ENCODE results near the gene IFNG.

Gene IFNG

GRCh38 chr12:68170726-68171125 lies 11.2 kb upstream of the IFNG start:
- H3K4me3 ChIP-seq, result no peak overlapping the region
- H3K27ac ChIP-seq, result no peak overlapping the region

GRCh38 chr12:68169213-68169889 lies 9.8 kb upstream of the IFNG start:
- H3K27ac ChIP-seq, result no peak overlapping the region
- no peak overlapping the region for H3K4me3 ChIP-seq

GRCh38 chr12:68166317-68166831 lies 6.8 kb upstream of the IFNG start:
- no peak overlapping the region for H3K4me3 ChIP-seq
- no peak overlapping the region for H3K27ac ChIP-seq

GRCh38 chr12:68163560-68164081 lies 4.1 kb upstream of the IFNG start:
- H3K27ac ChIP-seq, result no peak overlapping the region
- no peak overlapping the region for H3K4me3 ChIP-seq

- Histone ChIP-seq H3K27ac (no peak overlapping the region), H3K4me3 (no peak overlapping the region)
Observed at GRCh38 chr12:68162374-68162773, 2.8 kb upstream of the IFNG start.

- no peak overlapping the region for H3K4me3 ChIP-seq
- no peak overlapping the region for H3K27ac ChIP-seq
Observed at GRCh38 chr12:68158432-68158831, 1.1 kb downstream of the IFNG start.

GRCh38 chr12:68157380-68157779 lies 2.2 kb downstream of the IFNG start:
- peak overlapping the region in 1 of 21 experiments; percentile 11 for H3K27ac ChIP-seq
- no peak overlapping the region for H3K4me3 ChIP-seq

GRCh38 chr12:68156636-68157035 lies 2.9 kb downstream of the IFNG start:
- no peak overlapping the region for H3K4me3 ChIP-seq
- H3K27ac ChIP-seq, result no peak overlapping the region

GRCh38 chr12:68154779-68155178 lies 4.8 kb downstream of the IFNG start:
- Histone ChIP-seq H3K27ac (no peak overlapping the region), H3K4me3 (no peak overlapping the region)

- no peak overlapping the region for H3K4me3 ChIP-seq
- no peak overlapping the region for H3K27ac ChIP-seq
Observed at GRCh38 chr12:68148261-68148951, 11.1 kb downstream of the IFNG start.

GRCh38 chr12:68140556-68140955 lies 19.0 kb downstream of the IFNG start:
- H3K4me3 ChIP-seq, result no peak overlapping the region
- H3K27ac ChIP-seq, result no peak overlapping the region

- H3K27ac ChIP-seq, result no peak overlapping the region
- no peak overlapping the region for H3K4me3 ChIP-seq
Observed at GRCh38 chr12:68139941-68140340, 19.6 kb downstream of the IFNG start.

- peak overlapping the region in 1 of 21 experiments; percentile 1 for H3K27ac ChIP-seq
- H3K4me3 ChIP-seq, result no peak overlapping the region
Observed at GRCh38 chr12:68139001-68139400, 20.5 kb downstream of the IFNG start.

- Histone ChIP-seq H3K4me3 (no peak overlapping the region), H3K27ac (peak overlapping the region in 1 of 21 experiments; percentile 1)
Observed at GRCh38 chr12:68138480-68138879, 21.1 kb downstream of the IFNG start.

GRCh38 chr12:68137335-68137830 lies 22.2 kb downstream of the IFNG start:
- Histone ChIP-seq H3K4me3 (no peak overlapping the region), H3K27ac (peak overlapping the region in 3 of 21 experiments; percentile 49 to 64 (median 56))

GRCh38 chr12:68135520-68135919 lies 24.0 kb downstream of the IFNG start:
- no peak overlapping the region for H3K4me3 ChIP-seq
- no peak overlapping the region for H3K27ac ChIP-seq

- no peak overlapping the region for H3K27ac ChIP-seq
- H3K4me3 ChIP-seq, result no peak overlapping the region
Observed at GRCh38 chr12:68131867-68132414, 27.6 kb downstream of the IFNG start.

- no peak overlapping the region for H3K4me3 ChIP-seq
- no peak overlapping the region for H3K27ac ChIP-seq
Observed at GRCh38 chr12:68129979-68130378, 29.6 kb downstream of the IFNG start.

- no peak overlapping the region for H3K4me3 ChIP-seq
- peak overlapping the region in 1 of 21 experiments; percentile 23 for H3K27ac ChIP-seq
Observed at GRCh38 chr12:68122236-68122920, 37.2 kb downstream of the IFNG start.

GRCh38 chr12:68121143-68121542 lies 38.4 kb downstream of the IFNG start:
- Histone ChIP-seq H3K4me3 (no peak overlapping the region), H3K27ac (peak overlapping the region in 1 of 21 experiments; percentile 82)
